HG03442 (cell line): ENCODE results near the gene ADAM23.

Experiments used
- ATAC-seq: cut with Tn5 transposase; IDR thresholded peaks from one replicate; pipeline ENCODE4 v1.9.1; 2021; ENCODE audit warnings: mild to moderate bottlenecking, moderate library complexity; ENCODE audit not compliant: unreplicated experiment

Gene ADAM23

GRCh38 chr2:206558492-206558891 lies 115.2 kb downstream of the ADAM23 start:
- no peak for ATAC-seq

- ATAC-seq = peak; percentile 51
Measured at GRCh38 chr2:206561962-206562361, 118.6 kb downstream of the ADAM23 start.

GRCh38 chr2:206562375-206562774 lies 119.0 kb downstream of the ADAM23 start:
- ATAC-seq = no peak

- no peak for ATAC-seq
Measured at GRCh38 chr2:206563374-206563773, 120.0 kb downstream of the ADAM23 start.

- ATAC-seq = no peak
Measured at GRCh38 chr2:206565666-206566065, 122.3 kb downstream of the ADAM23 start.

- no peak for ATAC-seq
Measured at GRCh38 chr2:206569470-206569869, 126.1 kb downstream of the ADAM23 start.

GRCh38 chr2:206570199-206570598 lies 126.9 kb downstream of the ADAM23 start:
- no peak for ATAC-seq

- no peak for ATAC-seq
Measured at GRCh38 chr2:206572725-206573124, 129.4 kb downstream of the ADAM23 start.

GRCh38 chr2:206573793-206574192 lies 130.5 kb downstream of the ADAM23 start:
- no peak for ATAC-seq

GRCh38 chr2:206584323-206585116 lies 141.2 kb downstream of the ADAM23 start:
- no peak for ATAC-seq

- ATAC-seq = no peak
Measured at GRCh38 chr2:206585335-206585734, 142.0 kb downstream of the ADAM23 start.

GRCh38 chr2:206586609-206587008 lies 143.3 kb downstream of the ADAM23 start:
- ATAC-seq = no peak

- ATAC-seq = no peak
Measured at GRCh38 chr2:206597717-206598218, 154.4 kb downstream of the ADAM23 start.

- ATAC-seq = no peak
Measured at GRCh38 chr2:206603243-206603642, 159.9 kb downstream of the ADAM23 start.

- no peak for ATAC-seq
Measured at GRCh38 chr2:206610451-206610850, 167.1 kb downstream of the ADAM23 start.

- ATAC-seq = no peak
Measured at GRCh38 chr2:206611191-206611590, 167.9 kb downstream of the ADAM23 start.

- no peak for ATAC-seq
Measured at GRCh38 chr2:206611736-206612135, 168.4 kb downstream of the ADAM23 start.

GRCh38 chr2:206614811-206615210 lies 171.5 kb downstream of the ADAM23 start:
- ATAC-seq = no peak

GRCh38 chr2:206615417-206616089 lies 172.2 kb downstream of the ADAM23 start:
- no peak for ATAC-seq

- no peak for ATAC-seq
Measured at GRCh38 chr2:206616151-206616550, 172.8 kb downstream of the ADAM23 start.

- ATAC-seq = no peak
Measured at GRCh38 chr2:206619011-206619410, 175.7 kb downstream of the ADAM23 start.

GRCh38 chr2:206626108-206626507 lies 182.8 kb downstream of the ADAM23 start:
- ATAC-seq = no peak
